IPS DF 6.9 (cell line): Measurements from ENCODE around the gene GABRD.

Experiments
- DNase-seq: peaks from one replicate; pipeline ENCODE4 v3.0.0-alpha.2; 2013; ENCODE audit warnings: low read depth, low spot score
- H3K27ac ChIP-seq: one replicate; pipeline ENCODE4 v1.5.1; 2013; ENCODE audit warnings: low read length, control low read depth
- H3K27me3 ChIP-seq: 2 replicates; pipeline ENCODE4 v1.6.1; 2013; ENCODE audit warnings: mild to moderate bottlenecking, low read length; ENCODE audit not compliant: control insufficient read depth, insufficient read depth
- H3K36me3 ChIP-seq: 2 replicates; pipeline ENCODE4 v1.6.1; 2013; ENCODE audit warnings: low read length; ENCODE audit not compliant: control insufficient read depth, insufficient read depth
- H3K4me1 ChIP-seq: 2 replicates; pipeline ENCODE4 v1.6.1; 2013; ENCODE audit warnings: low read length; ENCODE audit not compliant: control insufficient read depth, insufficient read depth
- H3K4me3 ChIP-seq: 2 replicates; pipeline ENCODE4 v1.5.1; 2013; ENCODE audit warnings: mild to moderate bottlenecking, low read length
- H3K9me3 ChIP-seq: 2 replicates; pipeline ENCODE4 v1.6.1; 2013; ENCODE audit warnings: low read length, inconsistent platforms; ENCODE audit not compliant: control insufficient read depth, insufficient read depth
- WGBS: extraction: QIAGEN DNeasy Blood & Tissue Kit; methylation state at CpG from one replicate; pipeline ENCODE4 v1.1.7; 2013; ENCODE audit warnings: mixed read lengths, missing lambda C conversion rate; ENCODE audit not compliant: insufficient read length, insufficient coverage; 5-methylcytosine and 5-hydroxymethylcytosine counted together

Gene GABRD

DNA sequence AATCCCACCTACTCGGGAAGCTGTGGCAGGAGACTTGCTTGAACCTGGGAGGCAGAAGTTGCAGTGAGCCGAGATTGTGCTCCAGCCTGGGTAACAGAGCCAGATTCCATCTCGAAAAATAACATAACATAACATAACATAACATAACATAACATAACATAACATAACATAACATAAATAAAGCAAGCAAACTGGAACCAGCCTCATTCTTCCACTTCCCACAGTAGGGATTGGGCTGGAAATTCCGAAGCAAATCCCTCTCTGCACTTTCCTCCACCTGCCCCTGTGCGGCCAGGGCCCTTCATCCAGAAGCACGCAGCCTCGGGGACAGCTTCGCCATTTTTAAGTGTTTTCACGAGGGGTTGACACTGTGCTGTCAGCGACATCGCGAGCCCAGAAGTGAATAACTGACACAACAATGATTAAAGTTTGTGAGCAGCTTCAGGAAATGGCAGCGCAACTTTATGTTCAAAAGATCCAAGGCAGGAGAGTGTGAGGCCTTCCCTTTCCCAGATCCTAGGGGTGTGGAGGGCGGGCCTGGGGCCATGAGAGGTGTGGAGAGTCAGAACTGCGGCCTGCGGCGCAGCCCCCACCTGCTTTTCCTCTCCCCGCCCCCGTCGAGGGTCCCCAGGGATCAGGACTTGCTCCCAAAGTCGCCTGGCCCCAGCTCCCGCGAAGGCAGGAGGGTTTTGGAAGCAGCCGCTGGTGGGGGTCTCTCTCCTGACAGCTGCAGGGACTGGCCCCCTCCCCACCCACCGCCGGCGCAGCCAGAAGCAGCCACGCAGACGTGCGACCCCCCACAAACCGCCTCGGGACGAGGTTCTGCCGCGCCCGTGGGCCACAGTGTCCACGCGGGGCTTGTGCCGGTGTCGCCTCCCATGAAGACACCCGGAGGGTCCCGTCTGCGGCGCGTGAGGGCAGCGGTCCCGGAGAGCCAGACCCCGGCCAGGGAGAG, 651 bp upstream of the GABRD start:
- Histone ChIP-seq H3K4me3 (peak overlapping the region; percentile 35; the same call in 1 of the 2 replicates), H3K27ac (no peak overlapping the region), H3K9me3 (no peaks in the 10 kb centered on the region), H3K4me1 (peaks cover under 1% of the 10 kb centered on the region; the same call in 1 of the 2 replicates), H3K27me3 (peaks cover 8% of the 10 kb centered on the region), H3K36me3 (no peaks in the 10 kb centered on the region)
- no peak for DNase-seq
- no CpG with 5 or more reads among the region's 48 CpGs for WGBS

DNA sequence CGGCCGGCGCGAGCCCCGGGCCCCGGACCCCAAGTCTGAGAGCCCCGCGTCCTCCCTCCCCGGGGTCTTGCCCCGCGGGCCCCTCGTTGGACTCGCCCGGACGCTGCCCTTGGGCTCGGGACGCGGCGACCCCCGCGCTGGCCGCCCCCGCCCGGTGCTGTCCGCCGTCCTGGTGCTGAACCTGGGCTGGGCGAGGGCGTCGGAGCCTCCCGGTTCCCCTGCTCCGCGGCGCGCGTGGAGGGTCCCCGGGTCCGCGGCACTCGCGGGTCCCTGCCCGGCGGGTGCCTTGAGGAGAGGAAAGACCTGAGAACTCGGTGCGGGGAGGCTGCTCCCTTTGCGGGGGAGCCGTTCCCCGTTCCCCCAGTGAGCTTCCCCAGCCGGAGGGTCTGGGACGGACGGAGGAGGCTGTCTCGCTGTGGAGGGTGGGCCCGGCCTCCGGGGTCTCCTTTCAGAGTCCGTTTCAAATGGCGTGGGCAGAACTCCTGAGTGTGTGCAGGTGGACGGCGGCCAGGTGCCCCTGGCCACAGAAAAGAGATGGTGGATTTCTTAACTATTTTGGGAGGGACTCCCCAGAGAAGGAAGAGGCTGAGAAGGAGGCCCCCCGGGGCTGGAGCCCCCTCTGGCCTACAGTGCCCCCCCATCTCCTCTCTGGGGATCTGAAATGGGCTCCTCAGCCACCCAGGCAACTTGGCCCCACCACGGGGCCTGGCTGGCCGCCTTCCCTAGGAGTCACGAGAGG, 595 bp downstream of the GABRD start:
- Histone ChIP-seq H3K36me3 (no peaks in the 10 kb centered on the region), H3K27me3 (peaks cover 8% of the 10 kb centered on the region), H3K4me3 (peak overlapping the region; percentile 43; the same call in 1 of the 2 replicates), H3K27ac (no peak overlapping the region), H3K4me1 (no peaks in the 10 kb centered on the region; the same call in 1 of the 2 replicates), H3K9me3 (no peaks in the 10 kb centered on the region)
- no peak for DNase-seq
- WGBS = no CpG with 5 or more reads among the region's 61 CpGs

DNA sequence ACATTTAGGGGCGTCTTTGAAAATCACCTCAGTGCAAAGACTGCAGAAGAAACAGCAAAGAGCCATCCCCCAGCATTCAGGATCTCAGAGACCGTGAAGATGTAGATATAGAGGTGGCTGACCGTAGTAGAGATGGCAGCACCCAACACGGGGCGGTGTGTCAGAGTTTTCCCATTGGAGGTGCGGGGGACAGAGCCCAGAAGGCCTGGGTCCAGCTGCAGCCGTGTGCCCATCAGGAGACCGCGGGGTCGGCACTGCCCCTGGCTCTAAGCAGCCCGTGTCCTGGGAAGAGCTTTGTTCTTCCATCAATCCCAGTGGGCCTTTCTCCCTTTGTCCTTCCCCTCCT, 1.1 kb downstream of the GABRD start:
- no CpG with 5 or more reads among the region's 11 CpGs for WGBS
- Histone ChIP-seq H3K4me3 (no peak overlapping the region), H3K27me3 (peaks cover 8% of the 10 kb centered on the region)

DNA sequence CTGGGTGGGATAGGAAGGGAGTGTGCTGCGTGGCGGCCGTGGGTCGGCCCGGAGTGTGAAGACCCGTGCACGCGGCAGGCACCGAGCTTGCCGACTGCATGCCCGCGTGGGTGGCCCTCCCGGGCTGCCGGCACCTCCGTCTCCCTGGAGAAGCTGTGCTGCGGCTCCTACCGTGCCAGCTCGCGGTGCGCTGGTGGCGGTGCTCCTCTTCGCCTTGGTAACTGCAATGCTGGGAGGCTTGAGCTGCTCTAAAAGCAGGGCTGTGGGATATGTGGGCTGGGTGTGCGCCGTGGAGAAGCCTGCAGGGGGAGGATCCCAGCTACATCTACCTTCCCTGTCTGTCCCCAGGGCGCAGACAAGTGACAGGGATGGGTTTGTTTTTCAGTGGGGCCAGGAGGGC, 2.4 kb downstream of the GABRD start:
- no peak overlapping the region for H3K27ac ChIP-seq
- no peaks in the 10 kb centered on the region; the same call in 1 of the 2 replicates for H3K4me1 ChIP-seq
- H3K9me3 ChIP-seq = no peaks in the 10 kb centered on the region
- peaks cover 8% of the 10 kb centered on the region for H3K27me3 ChIP-seq
- no peaks in the 10 kb centered on the region for H3K36me3 ChIP-seq
- H3K4me3 ChIP-seq = no peak overlapping the region
- no CpG with 5 or more reads among the region's 25 CpGs for WGBS
- DNase-seq = no peak

More for the DNA sequence above, 1.1 kb downstream of the GABRD start:
- Histone ChIP-seq H3K4me1 (no peaks in the 10 kb centered on the region; the same call in 1 of the 2 replicates), H3K27ac (no peak overlapping the region), H3K36me3 (no peaks in the 10 kb centered on the region), H3K9me3 (no peaks in the 10 kb centered on the region)
- DNase-seq = no peak

DNA sequence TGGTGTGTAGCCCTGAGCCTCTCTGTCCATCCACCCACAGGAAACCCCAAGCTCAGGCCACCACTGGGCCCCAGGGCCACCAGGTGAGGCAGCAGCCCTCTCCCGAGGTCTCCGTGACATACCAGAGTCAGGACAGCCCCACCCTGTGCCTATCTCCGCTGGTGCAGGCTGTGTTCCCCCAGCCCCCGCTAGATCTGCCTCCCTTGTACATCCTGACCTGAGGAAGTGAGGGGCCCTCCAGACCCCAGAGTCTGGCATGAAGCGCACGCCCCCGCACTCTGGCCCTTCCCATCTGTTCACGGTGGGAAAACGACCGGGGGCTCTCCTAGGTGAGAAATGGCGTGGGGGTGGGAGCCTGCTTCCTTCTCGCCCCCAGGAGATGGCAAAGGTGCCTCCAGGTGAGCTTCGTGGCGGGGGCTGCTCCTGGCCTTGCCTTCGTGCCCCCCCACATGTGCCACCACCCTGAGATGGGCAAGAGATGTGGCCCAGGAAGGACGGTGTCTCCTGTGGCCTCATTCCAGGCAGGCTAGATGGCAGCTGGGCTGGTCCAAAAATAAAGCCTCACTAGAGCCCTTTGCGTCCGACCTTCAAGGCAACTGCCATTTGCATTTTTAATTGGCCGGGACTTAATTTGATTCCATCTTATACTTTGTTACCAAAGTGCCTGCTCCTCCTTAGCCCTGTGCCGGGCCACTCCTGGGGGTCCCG, 3.1 kb downstream of the GABRD start:
- Histone ChIP-seq H3K27ac (no peak overlapping the region), H3K9me3 (no peaks in the 10 kb centered on the region), H3K4me1 (no peaks in the 10 kb centered on the region; the same call in 1 of the 2 replicates), H3K27me3 (peaks cover 8% of the 10 kb centered on the region), H3K36me3 (no peaks in the 10 kb centered on the region), H3K4me3 (no peak overlapping the region)
- no peak for DNase-seq
- no CpG with 5 or more reads among the region's 21 CpGs for WGBS

DNA sequence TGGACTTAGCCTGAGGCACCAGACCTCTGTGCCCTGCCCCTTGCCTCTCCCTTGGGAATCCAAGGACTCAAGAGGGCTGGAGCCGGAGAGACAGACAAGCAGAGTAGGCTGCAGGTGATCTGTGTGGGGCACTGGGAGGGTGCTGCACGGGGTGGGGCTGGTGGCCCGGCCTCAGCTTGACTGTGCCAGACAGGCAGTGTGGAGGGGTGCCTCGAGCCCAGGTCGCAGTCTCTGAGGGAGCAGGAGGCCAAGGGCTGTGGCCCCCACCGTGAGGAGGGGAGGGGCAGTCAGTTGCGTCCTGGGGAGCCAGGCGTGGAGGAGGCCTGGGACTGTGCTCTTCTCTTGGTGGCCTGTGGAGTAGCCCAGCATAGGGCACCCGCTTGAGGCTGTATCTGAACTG, 4.0 kb downstream of the GABRD start:
- no peaks in the 10 kb centered on the region; the same call in 1 of the 2 replicates for H3K4me1 ChIP-seq
- DNase-seq = no peak
- no CpG with 5 or more reads among the region's 9 CpGs for WGBS
- no peaks in the 10 kb centered on the region for H3K9me3 ChIP-seq
- H3K4me3 ChIP-seq = no peak overlapping the region
- no peaks in the 10 kb centered on the region for H3K36me3 ChIP-seq
- peaks cover 8% of the 10 kb centered on the region for H3K27me3 ChIP-seq
- no peak overlapping the region for H3K27ac ChIP-seq

DNA sequence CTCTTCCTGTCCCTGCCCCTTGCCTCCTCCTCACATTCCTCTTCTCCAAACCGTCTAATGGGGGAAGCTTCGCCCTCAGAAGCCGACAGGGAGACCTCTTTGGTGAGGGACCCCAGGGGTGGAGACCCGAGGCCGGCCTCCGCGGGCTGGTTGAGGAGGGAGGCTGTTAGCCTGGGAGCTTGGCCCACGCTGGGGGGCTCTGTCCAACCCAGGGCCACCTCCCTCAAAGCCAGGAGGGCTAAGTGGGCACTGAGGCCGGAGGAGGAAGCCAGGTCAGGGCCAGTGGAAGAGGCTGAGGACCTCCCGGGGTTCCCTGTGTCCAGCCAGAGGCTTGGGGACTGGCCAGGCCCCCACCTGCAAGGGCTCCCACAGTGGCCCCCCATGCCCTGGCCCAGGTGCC, 5.3 kb downstream of the GABRD start:
- no CpG with 5 or more reads among the region's 10 CpGs for WGBS
- no peaks in the 10 kb centered on the region; the same call in 1 of the 2 replicates for H3K4me1 ChIP-seq
- no peak overlapping the region for H3K4me3 ChIP-seq
- peaks cover 8% of the 10 kb centered on the region for H3K27me3 ChIP-seq
- no peak overlapping the region for H3K27ac ChIP-seq
- H3K9me3 ChIP-seq = no peaks in the 10 kb centered on the region
- no peak for DNase-seq
- H3K36me3 ChIP-seq = no peaks in the 10 kb centered on the region

DNA sequence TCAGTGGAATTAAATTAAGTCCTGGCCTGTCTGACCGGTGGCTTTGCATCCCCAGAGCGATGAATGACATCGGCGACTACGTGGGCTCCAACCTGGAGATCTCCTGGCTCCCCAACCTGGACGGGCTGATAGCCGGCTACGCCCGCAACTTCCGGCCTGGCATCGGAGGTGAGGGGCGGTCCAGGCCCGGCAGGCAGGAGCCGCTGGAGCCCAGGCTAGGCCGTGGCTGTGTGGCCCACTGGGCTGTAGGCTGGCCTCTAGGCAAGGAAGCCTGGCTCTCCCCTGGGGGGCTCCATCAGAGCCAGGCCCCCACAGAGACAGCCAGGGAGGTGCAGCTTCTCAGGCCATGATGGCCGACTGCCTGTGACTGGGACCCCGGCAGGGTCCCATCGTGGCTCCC, 5.7 kb downstream of the GABRD start:
- Histone ChIP-seq H3K9me3 (no peaks in the 10 kb centered on the region), H3K27ac (no peak overlapping the region), H3K27me3 (peaks cover 6% of the 10 kb centered on the region), H3K36me3 (no peaks in the 10 kb centered on the region), H3K4me1 (no peaks in the 10 kb centered on the region; the same call in 1 of the 2 replicates), H3K4me3 (no peak overlapping the region)
- DNase-seq = no peak
- WGBS = no CpG with 5 or more reads among the region's 18 CpGs

DNA sequence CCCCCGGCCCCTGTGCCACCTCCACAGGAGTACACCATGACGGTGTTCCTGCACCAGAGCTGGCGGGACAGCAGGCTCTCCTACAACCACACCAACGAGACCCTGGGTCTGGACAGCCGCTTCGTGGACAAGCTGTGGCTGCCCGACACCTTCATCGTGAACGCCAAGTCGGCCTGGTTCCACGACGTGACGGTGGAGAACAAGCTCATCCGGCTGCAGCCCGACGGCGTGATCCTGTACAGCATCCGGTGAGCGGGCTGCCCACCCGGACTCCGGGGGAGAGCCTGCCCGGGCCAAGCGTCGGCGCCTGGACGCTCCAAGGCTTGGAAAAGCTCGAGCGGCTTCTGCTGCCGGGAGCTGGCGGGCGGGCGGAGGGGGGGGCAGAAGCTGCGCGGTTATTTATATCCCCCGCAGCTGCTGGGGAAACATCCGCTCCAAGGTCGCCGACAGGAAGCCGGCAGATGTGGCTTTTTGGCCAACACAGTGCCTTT, 6.4 kb downstream of the GABRD start:
- Histone ChIP-seq H3K27ac (no peak overlapping the region), H3K36me3 (no peaks in the 10 kb centered on the region), H3K4me1 (no peaks in the 10 kb centered on the region; the same call in 1 of the 2 replicates), H3K4me3 (no peak overlapping the region), H3K27me3 (peaks cover under 1% of the 10 kb centered on the region; the same call in 1 of the 2 replicates), H3K9me3 (no peaks in the 10 kb centered on the region)
- WGBS = no CpG with 5 or more reads among the region's 39 CpGs
- no peak for DNase-seq
